Measurements from ENCODE around the gene IL32. TPM values are rescaled to one million over a fixed set of nuclear protein-coding genes. Genes with fewer than 3 reads are reported as not detected.

IL32 gene
- total and polyA plus RNA-seq, 9 of the 15 experiments (the other 6 are each of a cell fraction or from before 2014, with no cell fraction given) = 0.21 to 2.2 (median 0.37) TPM; not detected in 3

DNA sequence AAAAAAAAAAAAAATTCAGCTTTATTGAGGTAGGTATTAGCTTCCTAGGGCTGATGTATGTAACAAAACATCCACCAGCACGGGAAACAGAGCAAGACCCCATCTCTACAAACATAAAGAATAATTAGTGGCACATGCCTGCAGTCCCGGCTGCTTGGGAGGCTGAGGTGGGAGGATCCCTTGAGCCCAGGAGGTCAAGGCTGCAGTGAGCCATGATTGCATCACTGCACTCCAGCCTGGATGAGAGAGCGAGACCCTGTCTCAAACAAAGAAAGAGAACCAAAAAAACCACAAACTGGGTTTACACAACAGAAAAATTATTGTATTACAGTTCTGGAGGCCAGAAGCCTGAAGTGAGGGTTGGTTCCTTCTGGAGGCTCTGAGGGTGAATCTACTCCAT is 23.1 kb upstream of the IL32 start:
- Histone ChIP-seq H3K79me2 (ENCODE audit: control insufficient read depth, insufficient read depth, low read length) (no peaks in the 10 kb centered on the region), H3K9me1 (ENCODE audit: control insufficient read depth, insufficient read depth, low read length) (no peaks in the 10 kb centered on the region), H3K9me3 (replicated peaks; ENCODE audit: control insufficient read depth, insufficient read depth, low read depth, low read length) (no peaks in the 10 kb centered on the region), H3K27ac (ENCODE audit: extremely low read depth, low read depth, low read length) (no peak overlapping the region), H3K4me2 (ENCODE audit: insufficient read depth, low read length) (no peak overlapping the region), H3K36me3 (ENCODE audit: control insufficient read depth, insufficient read depth, low read length) (no peaks in the 10 kb centered on the region), H2AFZ (ENCODE audit: low read depth, low read length) (no peak overlapping the region), H3K4me1 (replicated peaks in 1 of 2; ENCODE audit: control insufficient read depth in 2 of 2, insufficient read depth in 2 of 2, low read length in 2 of 2) (peaks cover 0 to 24% of the 10 kb centered on the region in 2 experiments; a peak in 3 of 5 replicates), H3K4me3 (no peak overlapping the region), H4K20me1 (replicated peaks; ENCODE audit: control insufficient read depth, insufficient read depth, low read length) (peaks cover 8% of the 10 kb centered on the region; the same call in 1 of the 2 replicates), H3K9ac (ENCODE audit: insufficient read depth in 1 of 2, low read depth in 2 of 2, low read length in 2 of 2) (no peak overlapping the region), H3K27me3 (ENCODE audit: control insufficient read depth in 2 of 2, insufficient read depth in 2 of 2, low read length in 2 of 2) (peaks cover 43 to 73% of the 10 kb centered on the region in 2 experiments)
- in situ Hi-C loops (cut with MboI) = no loop called here
- CTCF ChIA-PET (ENCODE audit: low intra/inter-chr PET ratio) = no interaction called here
- 8% methylated on average over 3 of the region's 3 CpGs for WGBS (ENCODE audit: insufficient coverage, low coverage, missing lambda C conversion rate)
- intact Hi-C loops (cut with micrococcal nuclease) = no loop called here
- POLR2A ChIA-PET = no interaction called here
- ATAC-seq (no peak), FAIRE-seq (no peak), DNase-seq (ENCODE audit: extremely low read depth in 1 of 4, low spot score in 3 of 4) (no peak)
- no peak for TF ChIP-seq HNRNPH1 (optimal IDR thresholded peaks at IDR 0.05; ENCODE audit: low read depth, low read length)
- no peak for TF ChIP-seq SMARCA5 (IDR thresholded peaks at IDR 0.05)
- no peak for TF ChIP-seq RFX7 (CRISPR knock-in tag; IDR thresholded peaks at IDR 0.05)
- no peak for TF ChIP-seq ZNF507 (tag; conservative IDR thresholded peaks at IDR 0.05)
- TF ChIP-seq CEBPG (CRISPR knock-in tag; IDR thresholded peaks at IDR 0.05) = peak; percentile 73
- peak in 1 of 2 experiments; percentile 60; a peak in 2 of 4 replicates for TF ChIP-seq CEBPG (tag; conservative IDR thresholded peaks at IDR 0.05 in 1 of 2, IDR thresholded peaks at IDR 0.05 in 1 of 2)
- no peak for TF ChIP-seq ZNF780A (CRISPR knock-in tag; IDR thresholded peaks at IDR 0.05)
- TF ChIP-seq ZNF717 (CRISPR knock-in tag; IDR thresholded peaks at IDR 0.05) = no peak
- TF ChIP-seq MYNN (IDR thresholded peaks at IDR 0.05) = no peak
- TF ChIP-seq MYNN (CRISPR knock-in tag; IDR thresholded peaks at IDR 0.05) = no peak
- TF ChIP-seq, protein P1, sequence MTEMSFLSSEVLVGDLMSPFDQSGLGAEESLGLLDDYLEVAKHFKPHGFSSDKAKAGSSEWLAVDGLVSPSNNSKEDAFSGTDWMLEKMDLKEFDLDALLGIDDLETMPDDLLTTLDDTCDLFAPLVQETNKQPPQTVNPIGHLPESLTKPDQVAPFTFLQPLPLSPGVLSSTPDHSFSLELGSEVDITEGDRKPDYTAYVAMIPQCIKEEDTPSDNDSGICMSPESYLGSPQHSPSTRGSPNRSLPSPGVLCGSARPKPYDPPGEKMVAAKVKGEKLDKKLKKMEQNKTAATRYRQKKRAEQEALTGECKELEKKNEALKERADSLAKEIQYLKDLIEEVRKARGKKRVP (CRISPR knock-in tag; IDR thresholded peaks at IDR 0.05) = no peak
- TF ChIP-seq RBM14 (IDR thresholded peaks at IDR 0.05; ENCODE audit: borderline replicate concordance, insufficient read depth, low read depth, low read length) = no peak
- TF ChIP-seq, protein P2, sequence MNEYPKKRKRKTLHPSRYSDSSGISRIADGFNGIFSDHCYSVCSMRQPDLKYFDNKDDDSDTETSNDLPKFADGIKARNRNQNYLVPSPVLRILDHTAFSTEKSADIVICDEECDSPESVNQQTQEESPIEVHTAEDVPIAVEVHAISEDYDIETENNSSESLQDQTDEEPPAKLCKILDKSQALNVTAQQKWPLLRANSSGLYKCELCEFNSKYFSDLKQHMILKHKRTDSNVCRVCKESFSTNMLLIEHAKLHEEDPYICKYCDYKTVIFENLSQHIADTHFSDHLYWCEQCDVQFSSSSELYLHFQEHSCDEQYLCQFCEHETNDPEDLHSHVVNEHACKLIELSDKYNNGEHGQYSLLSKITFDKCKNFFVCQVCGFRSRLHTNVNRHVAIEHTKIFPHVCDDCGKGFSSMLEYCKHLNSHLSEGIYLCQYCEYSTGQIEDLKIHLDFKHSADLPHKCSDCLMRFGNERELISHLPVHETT (CRISPR knock-in tag; conservative IDR thresholded peaks at IDR 0.05 in 1 of 2, IDR thresholded peaks at IDR 0.05 in 1 of 2) = no peak
- TF ChIP-seq, protein P3, sequence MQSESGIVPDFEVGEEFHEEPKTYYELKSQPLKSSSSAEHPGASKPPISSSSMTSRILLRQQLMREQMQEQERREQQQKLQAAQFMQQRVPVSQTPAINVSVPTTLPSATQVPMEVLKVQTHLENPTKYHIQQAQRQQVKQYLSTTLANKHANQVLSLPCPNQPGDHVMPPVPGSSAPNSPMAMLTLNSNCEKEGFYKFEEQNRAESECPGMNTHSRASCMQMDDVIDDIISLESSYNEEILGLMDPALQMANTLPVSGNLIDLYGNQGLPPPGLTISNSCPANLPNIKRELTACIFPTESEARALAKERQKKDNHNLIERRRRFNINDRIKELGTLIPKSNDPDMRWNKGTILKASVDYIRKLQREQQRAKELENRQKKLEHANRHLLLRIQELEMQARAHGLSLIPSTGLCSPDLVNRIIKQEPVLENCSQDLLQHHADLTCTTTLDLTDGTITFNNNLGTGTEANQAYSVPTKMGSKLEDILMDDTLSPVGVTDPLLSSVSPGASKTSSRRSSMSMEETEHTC (IDR thresholded peaks at IDR 0.05) = no peak
- TF ChIP-seq CEBPB (tag; IDR thresholded peaks at IDR 0.05) = peak; percentile 53
- no peak for TF ChIP-seq HEY1 (CRISPR knock-in tag; IDR thresholded peaks at IDR 0.05; ENCODE audit: borderline replicate concordance)
- TF ChIP-seq, protein P4, sequence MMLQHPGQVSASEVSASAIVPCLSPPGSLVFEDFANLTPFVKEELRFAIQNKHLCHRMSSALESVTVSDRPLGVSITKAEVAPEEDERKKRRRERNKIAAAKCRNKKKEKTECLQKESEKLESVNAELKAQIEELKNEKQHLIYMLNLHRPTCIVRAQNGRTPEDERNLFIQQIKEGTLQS (IDR thresholded peaks at IDR 0.05) = peak; percentile 78
- TF ChIP-seq, protein P4 (CRISPR knock-in tag; conservative IDR thresholded peaks at IDR 0.05) = no peak
- no peak for TF ChIP-seq CBX1 (IDR thresholded peaks at IDR 0.05; ENCODE audit: low read depth)
- no peak for TF ChIP-seq MTF1 (CRISPR knock-in tag; IDR thresholded peaks at IDR 0.05; ENCODE audit: borderline replicate concordance)
- BruUV-seq (replicated peaks) = no TSS peak
